ENCODE data around the gene KRTAP16-1. TPM values are rescaled to one million over a fixed set of nuclear protein-coding genes. Genes with fewer than 3 reads are reported as not detected.

KRTAP16-1 gene
- total RNA-seq, 1 donor from 2014 or later = not detected

DNA sequence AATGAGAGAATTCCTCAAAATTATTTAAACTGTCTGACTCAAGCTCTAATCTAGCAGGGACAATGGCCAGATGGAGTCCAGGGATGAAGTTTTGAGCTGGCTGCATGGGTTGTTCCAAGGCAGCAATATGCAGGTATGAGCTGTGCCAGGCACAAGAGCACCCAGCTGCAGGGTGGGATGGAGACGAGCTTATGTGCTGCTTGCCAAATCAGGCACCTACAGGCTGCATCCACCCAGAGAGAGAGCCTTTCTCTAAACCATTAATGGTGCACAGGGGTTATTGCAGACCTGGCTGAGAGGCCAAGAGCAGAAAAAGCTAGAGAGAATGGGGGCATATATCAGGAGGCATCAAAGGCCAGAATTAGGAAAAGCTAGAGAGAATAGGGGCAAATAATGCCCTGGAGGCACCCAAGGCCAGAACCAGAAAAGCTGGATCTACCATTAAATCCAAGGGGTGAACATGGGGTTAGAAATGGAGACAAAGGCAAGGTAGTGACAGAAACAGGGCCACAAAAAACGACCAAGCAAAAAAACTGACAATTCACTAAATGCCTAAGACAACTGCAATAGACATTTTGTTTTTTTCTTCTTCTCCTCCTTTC, 30.6 kb upstream of the KRTAP16-1 start:
- Histone ChIP-seq H3K36me3 (no peaks in the 10 kb centered on the region), H3K27me3 (no peaks in the 10 kb centered on the region), H3K4me1 (no peaks in the 10 kb centered on the region), H3K4me3 (no peak overlapping the region), H3K9me3 (no peaks in the 10 kb centered on the region), H3K27ac (no peak overlapping the region)
- intact Hi-C loops (cut with DNase I) = no loop called here
- no peak for DNase-seq (ENCODE audit: low spot score in 2 of 2)
- TF ChIP-seq, protein P1, sequence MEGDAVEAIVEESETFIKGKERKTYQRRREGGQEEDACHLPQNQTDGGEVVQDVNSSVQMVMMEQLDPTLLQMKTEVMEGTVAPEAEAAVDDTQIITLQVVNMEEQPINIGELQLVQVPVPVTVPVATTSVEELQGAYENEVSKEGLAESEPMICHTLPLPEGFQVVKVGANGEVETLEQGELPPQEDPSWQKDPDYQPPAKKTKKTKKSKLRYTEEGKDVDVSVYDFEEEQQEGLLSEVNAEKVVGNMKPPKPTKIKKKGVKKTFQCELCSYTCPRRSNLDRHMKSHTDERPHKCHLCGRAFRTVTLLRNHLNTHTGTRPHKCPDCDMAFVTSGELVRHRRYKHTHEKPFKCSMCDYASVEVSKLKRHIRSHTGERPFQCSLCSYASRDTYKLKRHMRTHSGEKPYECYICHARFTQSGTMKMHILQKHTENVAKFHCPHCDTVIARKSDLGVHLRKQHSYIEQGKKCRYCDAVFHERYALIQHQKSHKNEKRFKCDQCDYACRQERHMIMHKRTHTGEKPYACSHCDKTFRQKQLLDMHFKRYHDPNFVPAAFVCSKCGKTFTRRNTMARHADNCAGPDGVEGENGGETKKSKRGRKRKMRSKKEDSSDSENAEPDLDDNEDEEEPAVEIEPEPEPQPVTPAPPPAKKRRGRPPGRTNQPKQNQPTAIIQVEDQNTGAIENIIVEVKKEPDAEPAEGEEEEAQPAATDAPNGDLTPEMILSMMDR (IDR thresholded peaks at IDR 0.05) = no peak

DNA sequence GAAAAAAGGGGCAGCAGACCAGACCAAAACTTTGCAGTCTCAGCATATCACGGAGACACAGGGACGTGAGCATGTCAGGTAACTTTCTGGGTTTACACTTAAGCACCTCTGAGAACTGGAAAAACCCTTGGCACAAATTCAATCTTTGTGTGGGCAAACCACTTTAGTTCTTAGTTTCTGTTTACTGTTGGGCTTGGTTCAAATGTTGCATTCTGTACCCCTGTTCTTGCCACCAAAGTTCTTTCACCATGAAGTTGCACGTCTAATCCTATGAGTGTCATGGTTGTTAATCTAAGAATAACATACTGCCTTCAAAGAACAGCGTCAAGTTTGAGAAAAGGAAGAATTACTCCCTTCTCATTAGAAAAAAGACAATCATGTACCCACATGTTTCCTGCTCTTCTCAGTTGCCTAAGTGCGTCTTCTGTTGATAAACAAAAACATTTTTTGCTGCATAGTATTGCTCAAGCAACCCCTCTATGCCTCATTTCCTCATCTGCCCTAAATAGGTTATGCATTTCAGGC, 29.9 kb upstream of the KRTAP16-1 start:
- Histone ChIP-seq H3K4me3 (no peak overlapping the region), H3K27me3 (no peaks in the 10 kb centered on the region), H3K36me3 (no peaks in the 10 kb centered on the region), H3K4me1 (no peaks in the 10 kb centered on the region), H3K27ac (no peak overlapping the region), H3K9me3 (no peaks in the 10 kb centered on the region)
- intact Hi-C loops (cut with DNase I) = no loop called here
- TF ChIP-seq, protein P1 (IDR thresholded peaks at IDR 0.05) = no peak
- DNase-seq (ENCODE audit: low spot score in 2 of 2) = no peak

DNA sequence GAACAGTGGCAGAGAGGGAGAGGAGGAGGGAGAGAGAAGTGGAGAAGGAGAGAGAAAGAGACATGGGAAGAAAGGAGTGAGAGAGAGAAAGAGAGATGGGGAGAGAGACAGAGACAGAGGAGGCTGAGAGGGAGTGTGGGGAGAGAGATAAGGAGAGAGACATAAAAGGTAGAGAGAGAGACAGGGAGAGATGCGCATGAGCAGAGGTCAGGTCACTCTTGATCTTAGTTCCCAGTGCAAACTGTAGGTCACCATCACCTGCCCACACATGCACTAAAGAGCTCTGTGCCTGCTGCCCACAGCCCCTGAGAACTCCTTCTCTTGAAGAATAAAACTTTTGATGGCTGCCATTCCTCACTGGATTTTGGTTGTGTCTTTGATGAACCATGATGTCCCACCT, 26.6 kb upstream of the KRTAP16-1 start:
- Histone ChIP-seq H3K4me1 (no peaks in the 10 kb centered on the region), H3K27me3 (no peaks in the 10 kb centered on the region), H3K4me3 (no peak overlapping the region), H3K27ac (no peak overlapping the region), H3K9me3 (no peaks in the 10 kb centered on the region), H3K36me3 (no peaks in the 10 kb centered on the region)
- DNase-seq (ENCODE audit: low spot score in 2 of 2) = no peak
- intact Hi-C loops (cut with DNase I) = no loop called here
- TF ChIP-seq, protein P1 (IDR thresholded peaks at IDR 0.05) = no peak

DNA sequence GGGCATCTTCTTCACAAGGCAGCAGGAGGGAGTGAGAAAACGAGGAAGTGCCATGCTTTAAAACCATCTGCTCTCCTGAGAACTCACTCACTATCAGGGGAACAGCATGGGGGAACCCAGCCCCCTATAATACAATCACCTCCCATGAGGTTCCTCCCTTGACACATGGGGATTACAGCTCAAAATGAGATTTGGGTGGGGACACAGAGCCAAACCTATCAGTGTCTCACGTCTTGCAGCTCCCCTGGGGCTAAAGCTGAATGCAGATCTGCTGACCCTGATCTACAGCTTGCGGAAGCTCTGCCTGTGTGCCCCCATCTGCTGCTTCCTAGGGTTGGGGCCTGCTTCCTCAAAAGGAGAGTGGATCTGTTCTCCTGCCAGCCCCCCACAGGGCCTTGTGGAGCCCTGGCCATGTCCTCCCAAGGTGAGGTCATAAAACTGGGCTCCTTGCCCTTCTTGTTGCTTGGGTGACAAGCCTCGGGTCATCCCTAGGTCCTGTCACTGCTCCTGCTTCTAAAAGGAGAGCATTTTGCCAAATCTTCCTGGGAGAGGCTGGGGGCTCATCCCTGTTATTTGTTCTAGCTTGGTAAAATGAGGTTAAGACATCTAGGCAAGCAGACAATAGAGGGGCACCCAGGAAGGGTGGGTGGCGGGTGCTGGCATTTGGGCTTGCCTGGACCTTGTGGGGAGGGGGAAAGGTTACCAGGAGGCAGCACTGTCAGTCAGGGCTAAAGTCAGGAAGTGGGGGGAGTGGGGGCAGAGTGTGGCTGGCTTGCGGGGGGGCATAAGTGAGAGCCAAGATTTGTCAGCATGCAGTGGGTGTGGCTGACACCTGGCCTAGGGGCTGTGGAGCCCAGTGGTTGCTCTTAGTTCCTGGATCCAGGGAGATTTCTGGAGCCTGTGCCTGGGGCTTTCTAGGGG, 25.5 kb upstream of the KRTAP16-1 start:
- TF ChIP-seq, protein P1 (IDR thresholded peaks at IDR 0.05) = no peak
- Histone ChIP-seq H3K4me1 (no peaks in the 10 kb centered on the region), H3K36me3 (no peaks in the 10 kb centered on the region), H3K4me3 (no peak overlapping the region), H3K27me3 (no peaks in the 10 kb centered on the region), H3K27ac (no peak overlapping the region), H3K9me3 (no peaks in the 10 kb centered on the region)
- DNase-seq (ENCODE audit: low spot score in 2 of 2) = no peak
- intact Hi-C loops (cut with DNase I) = no loop called here

DNA sequence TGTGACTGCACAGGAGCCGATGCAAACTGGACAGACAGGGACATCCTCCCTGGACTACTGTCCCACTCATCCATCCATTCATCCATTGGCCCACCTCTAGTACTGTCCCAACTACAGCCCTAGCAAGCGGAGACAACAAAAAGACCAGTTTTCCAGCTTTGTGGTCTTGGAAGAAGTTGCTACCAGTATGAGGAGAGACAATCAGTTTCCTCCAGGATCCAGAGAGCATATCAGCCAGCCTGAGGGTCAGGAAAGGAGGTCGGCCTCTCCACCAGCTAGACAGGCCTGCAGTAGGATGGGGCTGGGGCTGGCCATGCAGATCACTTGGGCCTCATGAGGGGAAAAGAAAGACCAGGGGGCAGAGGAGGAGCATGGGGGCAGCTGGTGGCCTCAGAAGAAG, 24.7 kb upstream of the KRTAP16-1 start:
- Histone ChIP-seq H3K4me1 (no peaks in the 10 kb centered on the region), H3K27ac (no peak overlapping the region), H3K9me3 (no peaks in the 10 kb centered on the region), H3K4me3 (no peak overlapping the region), H3K36me3 (no peaks in the 10 kb centered on the region), H3K27me3 (no peaks in the 10 kb centered on the region)
- intact Hi-C loops (cut with DNase I) = no loop called here
- no peak for DNase-seq (ENCODE audit: low spot score in 2 of 2)
- TF ChIP-seq, protein P1 (IDR thresholded peaks at IDR 0.05) = no peak

Data from ascending aorta (tissue), 2 donors.